Stimulated activated CD8-positive, alpha-beta memory T cell treated with anti-CD3 and anti-CD28 coated beads, Interleukin-7, amount 100 ng/mL, for 4 hours (primary cell): ENCODE data around the gene SNX32.
"Not testable (repeated sequence)": the region's sequence is repeated elsewhere in the genome, so short reads cannot be mapped to it uniquely, and the experiment has no call there.

Experiments
- DNase-seq, 2 donors: peaks; one replicate each; pipeline ENCODE4 v3.0.0-alpha.2; 2020; ENCODE audit warnings: low read depth in 2 of 2

SNX32 gene

DNA sequence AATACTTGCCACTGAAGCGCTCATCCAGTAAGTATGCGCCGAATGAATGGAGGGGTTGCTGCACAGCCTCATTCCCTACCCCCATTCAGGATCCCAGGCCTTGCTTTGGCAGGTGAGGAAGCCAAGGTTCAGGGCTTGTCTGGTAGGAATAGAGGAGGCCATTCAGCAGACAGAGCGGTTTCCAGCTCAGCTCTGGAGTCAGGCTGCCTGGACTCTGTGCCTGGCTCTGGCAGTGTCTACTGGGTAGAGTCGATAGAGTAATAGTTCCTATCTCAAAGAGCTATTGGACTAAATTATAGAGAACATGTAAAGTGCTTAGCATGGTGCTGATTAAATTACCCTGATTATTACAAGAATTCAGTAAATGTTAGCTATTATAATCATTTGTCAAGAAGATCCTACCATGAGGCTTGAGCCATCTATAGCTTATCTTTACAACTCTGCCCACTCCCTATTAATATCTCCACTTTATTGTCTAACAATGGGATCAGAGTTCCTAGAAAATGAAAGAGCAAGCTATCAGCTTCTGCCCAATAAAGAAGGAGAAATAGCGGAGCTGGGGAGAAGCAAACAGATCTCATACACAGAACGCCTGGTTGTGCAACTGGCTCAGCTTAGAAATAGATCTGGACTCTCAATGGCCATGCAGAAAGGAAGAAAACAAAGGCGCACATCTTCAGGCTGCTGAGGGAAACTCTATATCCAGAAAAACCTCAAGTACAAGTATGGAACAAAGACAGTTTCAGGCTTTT, 6.6 kb upstream of the SNX32 start:
- DNase-seq: no peak

DNA sequence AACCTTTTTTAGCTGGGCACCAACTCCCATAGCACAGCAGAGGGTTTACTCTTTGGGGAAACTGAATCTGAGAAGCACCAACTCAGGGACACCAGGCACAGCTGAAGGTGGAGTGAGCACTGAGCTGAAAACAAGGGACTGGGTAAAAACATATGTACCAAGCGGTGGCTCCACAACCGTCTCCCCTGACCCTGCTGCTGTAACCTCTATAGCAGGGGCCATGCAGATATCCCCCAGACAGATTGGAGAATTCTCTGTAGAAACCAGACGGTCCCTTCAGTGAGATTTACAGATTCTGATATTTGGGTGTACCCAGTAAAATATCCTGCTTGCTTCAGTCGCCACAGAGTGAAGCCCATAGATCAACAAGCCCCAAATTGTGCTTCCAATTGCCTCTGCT, 4.3 kb upstream of the SNX32 start:
- no peak for DNase-seq

DNA sequence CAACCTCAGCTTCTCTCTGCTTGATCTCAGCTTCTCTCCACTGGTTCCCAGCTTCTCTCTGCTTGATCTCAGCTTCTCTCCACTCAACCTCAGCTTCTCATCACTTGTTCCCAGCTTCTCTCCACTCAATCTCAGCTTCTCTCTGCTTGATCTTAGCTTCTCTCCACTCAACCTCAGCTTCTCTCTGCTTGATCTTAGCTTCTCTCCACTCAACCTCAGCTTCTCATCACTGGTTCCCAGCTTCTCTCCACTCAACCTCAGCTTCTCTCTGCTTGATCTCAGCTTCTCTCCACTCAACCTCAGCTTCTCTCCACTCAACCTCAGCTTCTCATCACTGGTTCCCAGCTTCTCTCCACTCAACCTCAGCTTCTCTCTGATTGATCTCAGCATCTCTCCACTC, 1.5 kb upstream of the SNX32 start:
- DNase-seq: not testable (repeated sequence)

DNA sequence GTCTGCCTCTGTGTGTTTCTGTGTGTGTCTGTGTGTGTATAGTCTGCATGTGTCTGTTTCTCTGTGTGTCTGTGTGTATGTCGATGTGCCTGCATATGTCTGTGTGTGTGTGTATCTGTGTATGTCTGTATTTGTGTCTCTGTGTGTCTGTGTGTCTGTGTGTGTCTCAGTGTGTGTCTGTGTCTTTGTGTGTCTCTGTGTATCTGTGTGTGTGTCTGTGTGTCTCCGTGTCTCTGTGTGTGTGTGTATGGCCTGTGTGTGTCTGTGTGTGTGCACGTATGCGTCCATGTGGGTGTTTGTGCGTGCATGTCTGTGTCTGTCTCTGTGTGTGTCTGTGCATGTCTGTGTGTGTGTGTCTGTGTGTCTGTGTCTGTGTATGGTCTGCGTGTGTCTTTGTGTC, 439 bp downstream of the SNX32 start:
- no peak for DNase-seq

DNA sequence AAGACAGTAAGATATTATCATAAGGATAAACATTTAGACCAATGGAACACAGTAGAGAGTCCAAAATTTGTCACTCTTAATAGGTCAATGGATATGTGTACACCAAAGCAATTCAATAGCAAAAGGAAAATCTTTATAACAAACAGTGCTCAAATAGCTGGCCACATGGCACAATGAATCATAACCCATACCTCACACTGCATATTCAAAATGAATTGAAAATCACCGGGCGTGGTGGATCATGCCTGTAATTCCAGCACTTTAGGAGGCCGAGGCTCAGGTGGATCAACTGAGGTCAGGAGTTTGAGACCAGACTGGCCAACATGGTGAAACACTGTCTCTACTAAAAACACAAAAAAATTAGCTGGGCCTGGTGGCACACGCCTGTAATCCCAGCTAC, 8.4 kb downstream of the SNX32 start:
- DNase-seq: no peak

DNA sequence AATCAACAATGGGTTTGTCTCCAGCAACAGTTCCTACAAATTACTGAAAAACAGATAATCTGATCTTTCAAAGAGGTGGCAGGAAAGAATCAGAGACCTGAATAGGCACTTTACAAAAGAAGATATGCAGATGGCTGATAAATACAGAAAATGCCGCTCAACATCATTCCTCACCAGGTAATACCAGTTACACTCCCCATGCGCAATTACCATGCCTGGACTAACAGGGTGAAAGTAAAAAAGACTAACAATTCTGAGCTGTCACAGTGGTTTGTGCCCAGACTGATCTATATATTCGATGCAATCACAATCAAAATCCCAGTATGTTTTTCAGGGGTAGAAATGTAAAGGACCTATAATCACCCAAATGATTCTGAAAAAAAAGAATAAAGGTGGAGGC, 10.0 kb downstream of the SNX32 start:
- DNase-seq: no peak

DNA sequence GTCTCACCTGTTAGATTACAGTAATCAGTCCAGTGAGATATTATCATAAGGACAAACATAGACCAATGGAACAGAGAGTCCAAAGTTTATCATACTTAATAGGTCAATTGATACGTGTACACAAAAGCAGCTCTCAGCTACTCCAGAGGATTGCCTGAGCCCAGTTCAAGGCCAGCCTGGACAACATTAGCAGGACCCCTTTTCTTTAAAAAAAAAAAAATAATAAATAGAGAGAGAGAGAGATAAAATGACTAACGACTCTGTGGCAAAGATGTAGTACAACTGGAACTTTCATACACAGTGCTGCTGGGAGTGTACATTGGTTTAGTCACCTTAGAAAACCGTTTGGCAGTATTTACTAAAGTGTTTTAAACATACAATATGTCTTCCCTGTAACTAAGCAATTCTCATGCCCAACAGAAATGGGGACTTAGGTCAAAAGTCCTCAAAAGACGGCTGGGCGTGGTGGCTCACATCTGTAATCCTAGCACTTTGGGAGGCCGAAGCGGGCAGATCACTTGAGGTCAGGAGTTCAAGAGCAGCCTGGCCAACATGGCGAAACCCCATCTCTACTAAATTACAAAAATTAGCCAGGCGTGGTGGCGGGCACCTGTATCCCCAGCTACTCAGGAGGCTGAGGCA, 10.6 kb downstream of the SNX32 start:
- no peak for DNase-seq

DNA sequence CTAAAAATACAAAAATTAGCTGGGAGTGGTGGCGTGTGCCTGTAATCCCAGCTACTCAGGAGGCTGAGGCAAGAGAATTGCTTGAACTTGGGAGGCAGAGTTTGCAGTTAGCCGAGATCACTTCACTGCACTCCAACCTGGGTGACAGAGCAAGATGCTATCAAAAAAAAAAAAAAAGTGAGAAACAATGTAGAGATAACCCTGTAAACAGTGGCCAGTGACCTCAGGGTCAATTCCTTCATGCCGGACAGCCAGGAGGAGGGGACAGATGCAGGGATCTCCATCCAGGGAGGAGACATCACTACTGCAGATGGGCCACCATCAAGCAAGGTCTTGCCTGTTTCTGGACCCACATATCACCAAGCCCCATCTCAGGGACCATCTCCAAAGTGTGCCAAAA, 14.0 kb downstream of the SNX32 start:
- no peak for DNase-seq

DNA sequence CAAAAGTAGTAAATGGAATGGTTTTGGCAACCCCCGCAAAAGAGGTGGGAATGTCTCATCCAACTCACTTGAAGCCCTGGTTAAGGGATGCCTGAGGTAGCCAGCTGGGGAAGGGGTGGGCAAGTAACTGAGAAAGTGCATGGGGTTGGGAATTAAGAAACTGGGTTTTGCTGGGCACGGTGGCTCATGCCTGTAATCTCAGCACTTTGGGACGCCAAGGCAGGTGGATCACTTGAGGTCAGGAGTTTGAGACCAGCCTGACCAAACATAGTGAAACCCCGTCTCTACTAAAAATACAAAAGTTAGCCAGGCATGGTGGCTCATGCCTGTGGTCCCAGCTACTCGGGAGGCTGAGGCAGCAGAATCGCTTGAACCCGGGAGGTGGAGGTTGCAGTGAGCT, 14.9 kb downstream of the SNX32 start:
- not testable (repeated sequence) for DNase-seq

DNA sequence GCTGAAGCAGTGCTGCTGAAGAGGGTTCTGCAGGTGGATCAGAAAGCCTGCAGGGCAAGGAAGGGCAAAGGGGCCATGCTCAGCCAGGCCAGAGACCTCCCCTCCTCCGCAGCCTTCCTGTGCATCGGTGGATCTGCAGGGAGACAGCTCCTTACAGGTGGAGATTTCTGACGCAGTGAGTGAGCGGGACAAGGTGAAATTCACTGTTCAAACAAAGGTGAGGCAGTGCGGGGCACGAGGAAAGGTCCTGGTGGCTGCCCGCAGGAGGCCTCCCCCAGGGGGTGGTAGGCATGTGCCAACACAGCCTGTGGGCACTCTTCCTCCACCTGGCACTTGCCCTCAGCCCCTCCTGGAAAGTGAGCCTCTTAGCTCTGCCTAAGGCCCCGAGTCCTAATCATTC, 15.6 kb downstream of the SNX32 start:
- no peak for DNase-seq

DNA sequence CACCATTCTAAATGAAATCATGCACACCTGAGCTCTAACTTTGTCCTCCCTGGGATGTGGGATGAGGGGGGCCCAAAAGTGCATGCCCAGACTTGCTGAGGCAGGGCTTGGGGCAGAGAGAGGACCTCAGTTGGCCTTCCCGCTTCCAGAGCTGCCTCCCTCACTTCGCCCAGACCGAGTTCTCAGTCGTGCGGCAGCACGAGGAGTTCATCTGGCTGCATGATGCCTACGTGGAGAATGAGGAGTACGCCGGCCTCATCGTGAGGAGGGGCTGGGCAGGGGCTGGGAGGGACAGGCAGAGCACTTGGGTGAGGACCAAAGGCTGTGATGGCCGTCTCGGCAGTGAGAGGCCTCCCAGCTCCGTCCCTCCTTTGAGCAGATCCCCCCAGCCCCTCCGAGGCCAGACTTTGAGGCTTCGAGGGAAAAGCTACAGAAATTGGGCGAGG, 16.0 kb downstream of the SNX32 start:
- no peak for DNase-seq

DNA sequence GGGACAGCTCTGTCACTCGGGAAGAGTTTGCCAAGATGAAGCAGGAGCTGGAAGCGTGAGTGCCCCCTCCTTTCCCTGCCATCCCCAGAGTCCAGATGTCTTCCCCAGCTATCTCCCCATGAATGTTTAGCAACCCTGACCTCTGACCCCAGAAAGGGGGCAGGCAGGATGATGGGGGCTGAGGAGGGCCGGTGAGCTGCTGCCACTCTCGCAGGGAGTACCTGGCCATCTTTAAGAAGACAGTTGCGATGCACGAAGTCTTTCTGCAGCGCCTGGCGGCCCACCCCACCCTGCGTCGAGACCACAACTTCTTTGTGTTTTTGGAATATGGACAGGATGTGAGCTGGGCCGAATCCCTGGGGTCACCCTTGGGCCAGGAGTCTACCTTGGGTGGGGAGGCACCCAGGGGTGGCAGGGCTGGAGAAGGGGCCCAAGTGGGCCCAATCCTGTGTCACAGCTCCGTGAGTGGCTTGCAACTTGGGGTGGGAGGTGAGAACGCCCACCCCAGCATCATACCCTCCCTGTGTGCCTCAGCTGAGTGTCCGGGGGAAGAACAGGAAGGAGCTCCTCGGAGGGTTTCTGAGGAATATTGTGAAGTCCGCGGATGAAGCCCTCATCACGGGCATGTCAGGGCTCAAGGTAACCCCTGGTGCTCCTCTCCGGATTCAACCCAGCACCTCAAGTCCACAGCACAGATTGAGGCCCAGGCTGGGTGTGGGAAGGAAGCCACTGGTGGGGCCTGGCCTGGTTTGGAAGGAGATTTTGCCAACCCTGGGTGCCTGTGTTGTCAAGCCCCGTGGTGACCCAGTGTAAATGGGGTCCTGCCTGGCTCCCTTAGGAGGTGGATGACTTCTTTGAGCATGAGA, 16.7 kb downstream of the SNX32 start:
- DNase-seq: no peak

DNA sequence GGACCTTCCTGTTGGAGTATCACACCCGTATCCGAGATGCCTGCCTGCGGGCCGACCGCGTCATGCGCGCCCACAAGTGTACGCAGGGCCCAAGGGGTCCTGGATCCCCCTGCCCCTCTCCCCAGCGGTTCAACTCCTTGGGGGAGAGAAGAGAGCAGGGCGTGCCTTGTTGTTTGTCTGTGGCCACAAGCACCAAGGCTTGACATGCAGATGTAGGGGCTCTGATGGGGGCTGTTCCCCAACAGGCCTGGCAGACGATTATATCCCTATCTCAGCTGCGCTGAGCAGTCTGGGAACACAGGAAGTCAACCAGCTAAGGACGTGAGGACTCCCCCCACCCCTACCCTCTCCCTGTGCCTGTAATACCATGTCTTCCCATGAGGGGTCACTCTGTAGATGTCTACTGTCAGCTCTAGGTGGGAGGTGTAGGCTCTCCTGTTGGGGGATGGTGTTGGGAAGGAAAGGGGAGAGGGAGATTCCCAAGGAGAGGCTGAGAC, 17.4 kb downstream of the SNX32 start:
- no peak for DNase-seq

DNA sequence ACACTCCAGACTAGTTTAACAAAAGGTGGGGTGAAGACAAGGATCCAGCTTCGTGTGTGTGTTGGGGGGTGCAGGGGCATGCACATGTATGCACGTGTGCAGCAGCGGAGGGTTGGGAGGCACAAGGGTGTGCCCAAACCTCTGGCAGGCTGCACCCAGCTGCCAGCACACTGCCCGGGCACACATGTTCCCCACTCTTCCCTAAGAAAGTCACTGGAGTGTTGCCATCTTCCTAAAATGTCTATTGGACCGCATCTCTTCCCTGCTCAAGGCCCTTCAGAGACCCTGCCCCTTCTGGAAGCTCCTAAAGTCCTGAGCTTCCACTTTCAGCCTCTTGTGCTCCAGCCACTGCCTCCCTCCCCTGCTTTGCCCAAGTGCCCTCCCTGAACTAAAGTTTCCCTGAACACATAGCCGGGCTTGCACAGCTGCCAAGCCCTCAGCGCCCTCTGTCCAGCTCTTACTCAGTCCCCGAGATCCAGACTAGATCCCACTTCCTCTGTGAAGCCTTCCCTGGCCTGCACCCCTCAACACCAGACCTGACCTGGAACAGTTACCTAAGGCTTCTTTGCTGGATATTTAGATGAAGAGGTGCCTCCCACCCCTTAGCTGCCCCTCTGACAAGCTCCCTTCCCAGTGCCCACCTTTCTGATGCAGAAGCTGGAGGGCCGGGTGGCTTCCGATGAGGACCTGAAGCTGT, 18.2 kb downstream of the SNX32 start:
- DNase-seq: no peak

DNA sequence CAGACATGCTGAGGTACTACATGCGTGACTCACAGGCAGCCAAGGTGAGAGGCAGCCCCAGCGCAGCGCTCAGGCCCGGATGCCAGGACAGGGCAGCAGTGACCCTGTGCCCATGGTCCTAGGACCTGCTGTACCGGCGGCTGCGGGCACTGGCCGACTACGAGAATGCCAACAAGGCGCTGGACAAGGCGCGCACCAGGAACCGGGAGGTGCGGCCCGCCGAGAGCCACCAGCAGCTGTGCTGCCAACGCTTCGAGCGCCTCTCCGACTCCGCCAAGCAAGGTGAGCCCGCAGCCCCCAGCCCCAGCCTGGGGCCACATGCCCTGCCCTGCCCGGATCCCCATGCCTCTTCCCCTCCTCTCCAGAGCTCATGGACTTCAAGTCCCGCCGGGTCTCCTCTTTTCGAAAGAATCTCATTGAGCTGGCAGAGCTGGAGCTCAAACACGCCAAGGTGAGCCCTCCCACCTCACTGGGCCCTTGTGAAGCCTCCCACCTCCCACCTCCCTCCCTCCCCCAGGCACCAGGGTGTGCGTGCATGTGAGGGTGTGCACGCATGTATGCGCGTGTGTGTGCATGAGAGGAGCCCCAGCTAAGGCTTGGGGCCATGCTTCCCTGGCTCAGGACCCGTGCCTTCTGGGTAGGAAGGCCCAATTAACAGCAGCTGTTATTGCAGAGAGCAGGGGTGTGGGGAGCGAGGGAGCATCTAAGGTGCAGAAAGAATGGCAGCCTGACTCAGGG, 18.9 kb downstream of the SNX32 start:
- DNase-seq: no peak

DNA sequence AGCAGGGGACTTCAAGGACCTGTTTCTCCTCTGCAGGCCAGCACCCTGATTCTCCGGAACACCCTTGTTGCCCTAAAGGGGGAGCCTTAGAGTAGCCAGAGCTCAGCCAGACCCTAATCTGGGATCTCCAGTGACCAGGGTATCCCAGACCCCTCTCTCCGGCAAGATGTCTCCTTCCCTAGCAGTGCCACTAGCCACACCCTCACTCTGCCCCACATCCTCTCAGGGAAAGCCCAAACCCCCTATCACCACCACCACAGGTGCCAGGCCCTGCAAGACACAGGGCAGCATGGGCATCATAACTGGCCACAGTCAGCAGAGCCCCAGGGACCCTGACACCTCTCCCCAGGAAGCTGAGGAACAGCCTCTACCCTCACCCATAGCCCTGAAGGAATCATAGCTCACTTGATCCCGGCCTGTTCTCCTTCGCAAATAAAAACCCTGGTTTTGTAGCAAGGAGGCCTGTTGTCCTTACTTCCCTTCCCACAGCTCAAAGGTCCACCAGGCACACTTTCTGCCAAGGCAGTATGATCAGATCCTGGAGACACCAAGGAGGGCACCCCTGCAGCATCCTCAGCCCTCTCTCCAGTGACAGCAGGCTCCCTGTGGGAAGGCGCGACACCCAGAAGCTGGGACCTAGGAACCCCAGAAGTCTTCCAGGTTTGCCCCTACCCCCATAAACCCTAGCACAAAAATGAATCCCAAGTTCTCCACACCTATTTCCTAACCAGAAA, 19.6 kb downstream of the SNX32 start:
- DNase-seq: no peak

DNA sequence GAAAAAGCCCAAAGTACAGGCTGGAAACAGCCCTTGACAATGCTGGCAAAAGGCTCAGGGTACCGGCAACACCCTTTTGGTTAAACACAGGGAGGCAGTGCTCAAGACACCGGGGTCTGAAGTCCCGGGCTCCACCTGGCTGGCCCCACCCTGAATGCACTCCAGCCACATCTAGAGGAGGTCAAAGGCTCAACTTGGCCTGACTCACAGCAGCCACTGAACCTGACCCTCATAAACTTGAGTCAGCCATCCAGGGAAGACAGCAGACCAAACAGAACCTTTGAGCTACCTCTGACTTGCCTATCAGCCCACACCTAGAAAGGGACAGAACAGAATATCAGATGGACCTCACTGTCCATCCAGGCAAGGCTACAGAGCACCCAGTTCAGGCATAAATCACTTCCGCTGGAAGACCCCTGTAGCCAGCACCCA, 20.4 kb downstream of the SNX32 start:
- DNase-seq: no peak

DNA sequence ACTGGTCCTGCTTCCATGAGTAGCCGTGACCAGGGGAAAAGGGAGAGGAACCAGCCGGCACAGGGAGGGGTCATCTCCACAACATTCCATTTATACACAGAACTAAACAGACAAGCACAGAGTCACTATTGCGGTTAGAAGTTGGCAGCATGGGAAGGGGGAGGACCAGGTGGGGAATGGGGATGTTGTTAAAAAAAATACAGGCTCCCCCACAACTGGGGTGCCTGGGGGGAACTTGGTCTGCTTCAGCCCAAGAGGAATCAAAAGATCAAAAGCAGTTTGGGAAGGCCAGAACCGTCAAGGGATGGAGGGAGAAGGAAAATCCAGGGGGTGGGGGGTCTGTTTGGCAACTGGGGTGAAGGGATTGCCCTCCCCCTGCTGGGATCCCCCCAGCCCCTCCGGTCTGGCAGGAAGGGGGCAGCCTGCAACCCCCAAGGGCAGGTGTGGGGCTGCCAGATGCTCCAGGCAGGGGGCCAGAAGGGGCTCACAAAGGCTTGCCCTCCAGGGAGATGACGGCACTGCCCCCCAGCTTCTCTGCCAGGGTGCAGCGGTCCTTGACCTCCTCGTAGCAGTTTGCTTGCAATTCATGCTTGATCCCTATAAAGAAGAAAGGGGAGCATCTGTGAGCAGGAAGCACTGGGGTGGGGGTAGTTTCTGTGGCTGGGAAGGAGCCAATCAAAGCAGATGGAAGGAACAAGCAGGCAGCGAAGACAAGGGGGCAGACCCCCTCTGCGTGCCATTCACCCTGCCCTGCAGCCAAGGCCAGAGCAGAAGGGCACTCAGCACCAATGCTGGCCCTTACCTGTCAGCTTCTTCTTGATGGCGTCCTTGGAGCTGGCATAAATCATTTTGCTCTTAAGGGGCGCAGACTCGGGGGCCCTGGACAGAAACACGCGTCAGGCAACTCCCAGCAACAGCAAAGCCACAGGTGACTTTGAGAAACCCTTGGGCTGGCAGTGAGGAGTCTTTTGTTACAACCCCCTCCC, 21.4 kb downstream of the SNX32 start:
- no peak for DNase-seq

DNA sequence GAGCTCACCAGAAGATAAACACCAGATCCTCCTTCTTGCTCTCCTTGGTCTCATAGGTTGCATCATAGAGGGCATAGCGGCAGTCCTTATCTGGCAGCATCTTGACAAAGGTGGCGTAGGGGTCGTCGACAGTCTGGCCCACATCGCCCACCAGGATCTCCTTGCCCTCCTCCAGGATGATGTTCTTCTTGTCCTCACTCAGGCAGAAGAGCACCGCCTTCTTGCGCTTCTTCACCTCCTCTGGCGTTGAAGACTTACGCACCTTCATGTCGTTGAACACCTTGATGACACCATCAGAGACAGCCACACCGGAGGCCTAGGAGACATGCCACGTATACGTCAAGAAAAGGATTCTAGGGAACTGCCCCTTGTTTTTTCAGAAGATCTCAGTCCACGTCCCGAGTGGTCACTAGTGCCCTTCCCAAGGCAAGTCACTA, 22.2 kb downstream of the SNX32 start:
- DNase-seq: no peak
